ENCODE results near the gene PRH2. TPM values are rescaled to one million over a fixed set of nuclear protein-coding genes. Genes with fewer than 3 reads are reported as not detected.

PRH2 gene
- total RNA-seq, 4 donors from 2014 or later: not detected

DNA sequence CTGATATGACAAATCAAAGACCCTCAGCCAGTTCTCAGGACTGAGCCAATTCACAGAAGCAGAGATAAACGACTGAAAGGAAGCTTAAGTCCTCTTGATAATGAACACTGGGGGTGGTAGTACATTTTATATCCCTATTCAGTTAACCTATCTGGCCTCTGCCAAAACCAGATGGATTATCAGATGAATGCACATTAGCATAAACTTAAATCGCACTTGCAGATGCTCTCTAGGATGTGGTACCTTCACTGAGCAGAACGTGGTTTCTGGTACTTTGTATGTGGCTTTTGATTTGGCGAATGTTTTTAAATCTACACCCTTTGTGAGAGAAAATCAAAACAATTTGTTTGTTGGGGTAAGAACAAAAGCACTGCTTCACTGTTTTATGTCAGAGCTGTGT is 31.2 kb downstream of the PRH2 start:
- DNase-seq (ENCODE audit: low spot score in 2 of 2): no peak
- TF ChIP-seq CTCF (IDR thresholded peaks at IDR 0.05) (no peak), POLR2A (IDR thresholded peaks at IDR 0.05) (no peak)
- intact Hi-C loops (cut with DNase I; ENCODE audit: low total_unique reads): no loop called here
- 69 to 70% methylated on average over 4 of the region's 4 CpGs for WGBS, 2 donors
- H3K4me3 ChIP-seq (ENCODE audit: low read depth, poor library complexity, severe bottlenecking): no peak overlapping the region

GRCh38 chr12:10965476-10965875 is 36.4 kb downstream of the PRH2 start:
- 70% methylated on average over 1 of the region's 1 CpG for WGBS, 2 donors
- DNase-seq (ENCODE audit: low spot score in 2 of 2): no peak
- intact Hi-C loops (cut with DNase I; ENCODE audit: low total_unique reads): no loop called here

GRCh38 chr12:10966314-10966713 is 37.3 kb downstream of the PRH2 start:
- DNase-seq (ENCODE audit: low spot score in 2 of 2): no peak
- intact Hi-C loops (cut with DNase I; ENCODE audit: low total_unique reads): no loop called here
- H3K4me3 ChIP-seq (ENCODE audit: low read depth, poor library complexity, severe bottlenecking): no peak overlapping the region
- no peak for TF ChIP-seq CTCF (IDR thresholded peaks at IDR 0.05)
- no peak for TF ChIP-seq POLR2A (IDR thresholded peaks at IDR 0.05)

More at GRCh38 chr12:10965476-10965875, 36.4 kb downstream of the PRH2 start:
- TF ChIP-seq CTCF (IDR thresholded peaks at IDR 0.05) (no peak), POLR2A (IDR thresholded peaks at IDR 0.05) (no peak)
- H3K4me3 ChIP-seq (ENCODE audit: low read depth, poor library complexity, severe bottlenecking): no peak overlapping the region

- intact Hi-C loops (cut with DNase I; ENCODE audit: low total_unique reads): no loop called here
- no peak for TF ChIP-seq POLR2A (IDR thresholded peaks at IDR 0.05)
- no peak for TF ChIP-seq CTCF (IDR thresholded peaks at IDR 0.05)
- no peak overlapping the region for H3K4me3 ChIP-seq (ENCODE audit: low read depth, poor library complexity, severe bottlenecking)
- DNase-seq (ENCODE audit: low spot score in 2 of 2): no peak
- 34 to 39% methylated on average over 2 of the region's 2 CpGs for WGBS, 2 donors
Measured at GRCh38 chr12:10967409-10967808, 38.4 kb downstream of the PRH2 start.

- intact Hi-C loops (cut with DNase I; ENCODE audit: low total_unique reads): no loop called here
- TF ChIP-seq CTCF (IDR thresholded peaks at IDR 0.05) (no peak), POLR2A (IDR thresholded peaks at IDR 0.05) (no peak)
- 54 to 55% methylated on average over 15 of the region's 15 CpGs for WGBS, 2 donors
- H3K4me3 ChIP-seq (ENCODE audit: low read depth, poor library complexity, severe bottlenecking): no peak overlapping the region
- peak; percentile 65 to 88 for DNase-seq (ENCODE audit: low spot score in 2 of 2)
Measured at GRCh38 chr12:10968765-10969456, 39.9 kb downstream of the PRH2 start.

- DNase-seq (ENCODE audit: low spot score in 2 of 2): no peak
- intact Hi-C loops (cut with DNase I; ENCODE audit: low total_unique reads): no loop called here
- WGBS, 2 donors: 86 to 93% methylated on average over 3 of the region's 3 CpGs
- TF ChIP-seq CTCF (IDR thresholded peaks at IDR 0.05): no peak
- TF ChIP-seq POLR2A (IDR thresholded peaks at IDR 0.05): no peak
- no peak overlapping the region for H3K4me3 ChIP-seq (ENCODE audit: low read depth, poor library complexity, severe bottlenecking)
Measured at GRCh38 chr12:10974965-10975364, 45.9 kb downstream of the PRH2 start.
